Neuronal stem cell (in vitro differentiated cells): Measurements from ENCODE around the gene CYP8B1.

ENCODE experiments used
- DNase-seq: peaks from one replicate; pipeline ENCODE4 v3.0.0-alpha.2; 2013; ENCODE audit warnings: low spot score
- H2AFZ ChIP-seq: one replicate; pipeline ENCODE4 v1.6.1; 2013; ENCODE audit warnings: mild to moderate bottlenecking, low read length, inconsistent platforms
- H2AK5ac ChIP-seq: 2 replicates; pipeline ENCODE4 v1.6.1; 2013; ENCODE audit warnings: low read depth, mild to moderate bottlenecking, inconsistent platforms, low read length, moderate library complexity, mixed read lengths
- H2BK120ac ChIP-seq: 2 replicates; pipeline ENCODE4 v1.6.1; 2013; ENCODE audit warnings: low read depth, mild to moderate bottlenecking, inconsistent platforms, low read length, moderate library complexity, mixed read lengths
- H2BK12ac ChIP-seq: one replicate; pipeline ENCODE4 v1.6.1; 2013; ENCODE audit warnings: low read length, inconsistent platforms
- H2BK15ac ChIP-seq: 2 replicates; pipeline ENCODE4 v1.6.1; 2013; ENCODE audit warnings: mild to moderate bottlenecking, low read length, inconsistent platforms, mixed read lengths
- H2BK5ac ChIP-seq: one replicate; pipeline ENCODE4 v1.6.1; 2013; ENCODE audit warnings: inconsistent platforms, mild to moderate bottlenecking, low read length, moderate library complexity
- H3K14ac ChIP-seq: one replicate; pipeline ENCODE4 v1.6.1; 2013; ENCODE audit warnings: low read length, inconsistent platforms
- H3K18ac ChIP-seq: 2 replicates; pipeline ENCODE4 v1.6.1; 2013; ENCODE audit warnings: low read length, inconsistent platforms
- H3K23ac ChIP-seq: 2 replicates; pipeline ENCODE4 v1.6.1; 2013; ENCODE audit warnings: low read depth, mild to moderate bottlenecking, mixed read lengths, low read length, inconsistent platforms; ENCODE audit not compliant: poor library complexity
- H3K27ac ChIP-seq: replicated peaks from 3 replicates; pipeline ENCODE4 v1.5.1; 2013; ENCODE audit warnings: low read length, inconsistent platforms
- H3K27me3 ChIP-seq, 3 experiments: 2 replicates each; pipeline ENCODE4 v1.6.1; 2013; ENCODE audit warnings: low read length in 3 of 3, mild to moderate bottlenecking in 2 of 3, inconsistent platforms in 1 of 3, low read depth in 1 of 3, mixed read lengths in 1 of 3, moderate library complexity in 1 of 3; ENCODE audit not compliant: control insufficient read depth in 3 of 3, insufficient read depth in 3 of 3
- H3K36me3 ChIP-seq, 2 donors: replicated peaks in 1 of 2; 2 replicates each; pipeline ENCODE4 v1.6.1; 2013; ENCODE audit warnings: low read length in 2 of 2; ENCODE audit not compliant: control insufficient read depth in 2 of 2, insufficient read depth in 2 of 2
- H3K4ac ChIP-seq: 2 replicates; pipeline ENCODE4 v1.6.1; 2013; ENCODE audit warnings: inconsistent platforms, mild to moderate bottlenecking, low read length, moderate library complexity
- H3K4me1 ChIP-seq, 2 donors: 1 replicate in 1 of 2; 2 replicates in 1 of 2; pipeline ENCODE4 v1.6.1; 2013; ENCODE audit warnings: low read length in 2 of 2, low read depth in 1 of 2; ENCODE audit not compliant: control insufficient read depth in 2 of 2, insufficient read depth in 1 of 2
- H3K4me2 ChIP-seq: one replicate; pipeline ENCODE4 v1.6.1; 2013; ENCODE audit warnings: mild to moderate bottlenecking, low read length, inconsistent platforms; ENCODE audit not compliant: insufficient read depth, poor library complexity, severe bottlenecking
- H3K4me3 ChIP-seq, 2 donors: 2 replicates each; pipeline ENCODE4 v1.5.1; 2013; ENCODE audit warnings: low read length in 2 of 2, mild to moderate bottlenecking in 2 of 2, inconsistent platforms in 1 of 2, moderate library complexity in 1 of 2
- H3K79me1 ChIP-seq: one replicate; pipeline ENCODE4 v1.6.1; 2013; ENCODE audit warnings: low read depth, mild to moderate bottlenecking, inconsistent platforms, low read length, moderate library complexity
- H3K9ac ChIP-seq: one replicate; pipeline ENCODE4 v1.6.1; 2013; ENCODE audit warnings: mild to moderate bottlenecking, low read depth, low read length, inconsistent platforms; ENCODE audit not compliant: poor library complexity
- H3K9me3 ChIP-seq, 2 donors: replicated peaks in 1 of 2; 2 replicates each; pipeline versions ENCODE3 to v1.6.1; 2013; ENCODE audit warnings: low read length in 2 of 2, mild to moderate bottlenecking in 2 of 2, inconsistent platforms in 1 of 2, low read depth in 1 of 2, mixed read lengths in 1 of 2, moderate library complexity in 1 of 2; ENCODE audit not compliant: control insufficient read depth in 2 of 2, insufficient read depth in 1 of 2
- H4K8ac ChIP-seq: one replicate; pipeline ENCODE4 v1.6.1; 2013; ENCODE audit warnings: low read depth, mild to moderate bottlenecking, inconsistent platforms, low read length, moderate library complexity
- H4K91ac ChIP-seq: one replicate; pipeline ENCODE4 v1.6.1; 2013; ENCODE audit warnings: low read length, low read depth, mild to moderate bottlenecking, inconsistent platforms; ENCODE audit not compliant: poor library complexity
- WGBS, 2 donors: extraction: QIAGEN DNeasy Blood & Tissue Kit; methylation state at CpG; one replicate each; pipeline ENCODE4 v1.1.7; 2013; ENCODE audit warnings: missing lambda C conversion rate in 2 of 2, mixed read lengths in 1 of 2; ENCODE audit not compliant: insufficient read length in 2 of 2, insufficient replicate concordance in 1 of 2; ENCODE audit errors: extremely low coverage in 2 of 2; 5-methylcytosine and 5-hydroxymethylcytosine counted together

The CYP8B1 gene

GRCh38 chr3:42849017-42849416, 26.7 kb downstream of the CYP8B1 start:
- no peak overlapping the region for H3K18ac ChIP-seq
- H2BK12ac ChIP-seq, result no peak overlapping the region
- no peak overlapping the region for H2BK15ac ChIP-seq
- H3K27ac ChIP-seq, result no peak overlapping the region
- no peaks in the 10 kb centered on the region for H3K9me3 ChIP-seq
- no peak overlapping the region for H3K14ac ChIP-seq
- no peaks in the 10 kb centered on the region for H3K36me3 ChIP-seq
- H2AFZ ChIP-seq, result no peak overlapping the region
- no peak overlapping the region for H3K4me2 ChIP-seq
- H4K8ac ChIP-seq, result no peak overlapping the region
- H3K4me3 ChIP-seq, result no peak overlapping the region
- no peak overlapping the region for H3K4ac ChIP-seq
- H2BK5ac ChIP-seq, result no peak overlapping the region
- H2AK5ac ChIP-seq, result no peak overlapping the region
- H3K9ac ChIP-seq, result no peak overlapping the region
- peaks cover 0 to 13% (median 0%) of the 10 kb centered on the region in 3 experiments for H3K27me3 ChIP-seq
- peaks cover 0 to 10% of the 10 kb centered on the region in 2 donors for H3K4me1 ChIP-seq
- no peak overlapping the region for H3K23ac ChIP-seq
- H3K79me1 ChIP-seq, result no peaks in the 10 kb centered on the region
- H4K91ac ChIP-seq, result no peak overlapping the region
- no peak for DNase-seq
- no peak overlapping the region for H2BK120ac ChIP-seq
- no CpG with 5 or more reads among the region's 7 CpGs for WGBS, 2 donors

- H2AK5ac ChIP-seq, result no peak overlapping the region
- WGBS, 2 donors, result no CpG with 5 or more reads among the region's 4 CpGs
- no peak overlapping the region for H4K91ac ChIP-seq
- H3K27me3 ChIP-seq, result peaks cover 0 to 8% (median 0%) of the 10 kb centered on the region in 3 experiments
- no peak overlapping the region for H2BK15ac ChIP-seq
- H3K4ac ChIP-seq, result no peak overlapping the region
- no peak for DNase-seq
- H3K23ac ChIP-seq, result no peak overlapping the region
- H3K4me3 ChIP-seq, result no peak overlapping the region
- peaks cover 0 to 10% of the 10 kb centered on the region in 2 donors for H3K4me1 ChIP-seq
- no peaks in the 10 kb centered on the region for H3K79me1 ChIP-seq
- no peak overlapping the region for H4K8ac ChIP-seq
- H2BK5ac ChIP-seq, result no peak overlapping the region
- H3K14ac ChIP-seq, result no peak overlapping the region
- no peak overlapping the region for H3K27ac ChIP-seq
- no peaks in the 10 kb centered on the region for H3K9me3 ChIP-seq
- H3K36me3 ChIP-seq, result no peaks in the 10 kb centered on the region
- peak overlapping the region; percentile 44 for H2AFZ ChIP-seq
- H3K4me2 ChIP-seq, result no peak overlapping the region
- no peak overlapping the region for H2BK120ac ChIP-seq
- no peak overlapping the region for H3K9ac ChIP-seq
- no peak overlapping the region for H2BK12ac ChIP-seq
- no peak overlapping the region for H3K18ac ChIP-seq
Measured at GRCh38 chr3:42847731-42848130, 27.9 kb downstream of the CYP8B1 start.

GRCh38 chr3:42846685-42847522, 28.8 kb downstream of the CYP8B1 start:
- Histone ChIP-seq H3K27ac (no peak overlapping the region), H4K8ac (no peak overlapping the region), H3K9ac (no peak overlapping the region), H2AFZ (peak overlapping the region; percentile 44), H3K36me3 (no peaks in the 10 kb centered on the region), H3K4me3 (no peak overlapping the region), H4K91ac (no peak overlapping the region), H2BK12ac (no peak overlapping the region), H3K18ac (no peak overlapping the region), H3K14ac (no peak overlapping the region), H3K4me2 (no peak overlapping the region), H2AK5ac (no peak overlapping the region), H2BK15ac (no peak overlapping the region), H3K23ac (no peak overlapping the region), H2BK5ac (no peak overlapping the region), H3K4me1 (peaks cover 0 to 10% of the 10 kb centered on the region in 2 donors), H3K79me1 (no peaks in the 10 kb centered on the region), H3K9me3 (no peaks in the 10 kb centered on the region), H3K4ac (no peak overlapping the region), H3K27me3 (peaks cover 0 to 8% (median 0%) of the 10 kb centered on the region in 3 experiments), H2BK120ac (no peak overlapping the region)
- no peak for DNase-seq
- no CpG with 5 or more reads among the region's 5 CpGs for WGBS, 2 donors

- H4K8ac ChIP-seq, result no peak overlapping the region
- H3K4me1 ChIP-seq, result peaks cover 0 to 10% of the 10 kb centered on the region in 2 donors
- H4K91ac ChIP-seq, result no peak overlapping the region
- no peak overlapping the region for H3K9ac ChIP-seq
- H3K27ac ChIP-seq, result no peak overlapping the region
- H2BK120ac ChIP-seq, result no peak overlapping the region
- H3K9me3 ChIP-seq, result no peaks in the 10 kb centered on the region
- H3K18ac ChIP-seq, result no peak overlapping the region
- no peak overlapping the region for H2BK5ac ChIP-seq
- H2AK5ac ChIP-seq, result no peak overlapping the region
- H3K36me3 ChIP-seq, result no peaks in the 10 kb centered on the region
- no peak overlapping the region for H2BK12ac ChIP-seq
- no peak overlapping the region for H3K23ac ChIP-seq
- H3K79me1 ChIP-seq, result no peaks in the 10 kb centered on the region
- H3K4ac ChIP-seq, result no peak overlapping the region
- no CpG with 5 or more reads among the region's 4 CpGs for WGBS, 2 donors
- peaks cover 0 to 8% (median 0%) of the 10 kb centered on the region in 3 experiments for H3K27me3 ChIP-seq
- peak overlapping the region; percentile 40 for H3K14ac ChIP-seq
- peak overlapping the region in 1 of 2 donors; percentile 7 for H3K4me3 ChIP-seq
- no peak overlapping the region for H2AFZ ChIP-seq
- no peak for DNase-seq
- no peak overlapping the region for H3K4me2 ChIP-seq
- H2BK15ac ChIP-seq, result no peak overlapping the region
Measured at GRCh38 chr3:42844815-42845214, 30.9 kb downstream of the CYP8B1 start.
